ENCODE results near the gene RANBP10. TPM values are rescaled to one million over a fixed set of nuclear protein-coding genes. Genes with fewer than 3 reads are reported as not detected.

Gene RANBP10
- total and polyA plus RNA-seq, 2 donors (not counting 3 experiments of a cell fraction or from before 2014, with no cell fraction given), result 25.6 to 28.8 TPM

- Histone ChIP-seq H3K27me3 (ENCODE audit: control insufficient read depth in 2 of 2, insufficient read depth in 2 of 2, low read length in 2 of 2) (no peaks in the 10 kb centered on the region), H3K4me3 (replicated peaks in 1 of 3; ENCODE audit: insufficient read depth in 1 of 3, low read depth in 1 of 3, low read length in 3 of 3) (no peak overlapping the region), H3K9me3 (replicated peaks; ENCODE audit: control insufficient read depth, insufficient read depth, low read length) (no peaks in the 10 kb centered on the region), H3K4me1 (ENCODE audit: control insufficient read depth, extremely low read depth, insufficient read depth, low read length) (no peaks in the 10 kb centered on the region), H4K20me1 (replicated peaks; ENCODE audit: control insufficient read depth, extremely low read depth, insufficient read depth, low read length) (no peaks in the 10 kb centered on the region), H3K27ac (ENCODE audit: insufficient read depth, low read depth, low read length) (no peak overlapping the region), H3K4me2 (ENCODE audit: insufficient read depth, low read length) (no peak overlapping the region), H3K9me1 (replicated peaks; ENCODE audit: control insufficient read depth, extremely low read depth, insufficient read depth, low read length) (no peaks in the 10 kb centered on the region), H2AFZ (ENCODE audit: low read depth, low read length) (no peak overlapping the region), H3K9ac (replicated peaks; ENCODE audit: extremely low read depth, insufficient read depth, low read length) (no peak overlapping the region), H3K79me2 (ENCODE audit: control insufficient read depth, insufficient read depth, low read length) (no peaks in the 10 kb centered on the region), H3K36me3 (ENCODE audit: control insufficient read depth in 2 of 2, extremely low read depth in 1 of 2, insufficient read depth in 2 of 2, low read length in 2 of 2) (no peaks in the 10 kb centered on the region)
- CTCF ChIA-PET, result interaction anchor here (0.5 to 3.6 kb wide), 8 partner anchors 12 to 294 kb away, joined by 3 to 64 read pairs (median 29); no protein-coding TSS in a partner anchor
- TF ChIP-seq FOS (IDR thresholded peaks at IDR 0.05; ENCODE audit: borderline replicate concordance, insufficient read depth, low read length) (no peak), POLR2AphosphoS5 (IDR thresholded peaks at IDR 0.05; ENCODE audit: insufficient read depth, low read depth, low read length) (no peak), JUN (IDR thresholded peaks at IDR 0.05; ENCODE audit: borderline replicate concordance, insufficient read depth, insufficient read length, low read depth) (no peak), GATA2 (IDR thresholded peaks at IDR 0.05; ENCODE audit: insufficient read depth, insufficient read length, low read depth, low read length) (no peak), POLR2A (IDR thresholded peaks at IDR 0.05; ENCODE audit: low read depth, low read length) (no peak), MYC (IDR thresholded peaks at IDR 0.05; ENCODE audit: low read depth, low read length) (no peak), EZH2 (IDR thresholded peaks at IDR 0.05; ENCODE audit: borderline replicate concordance, low read depth, low read length, severe bottlenecking) (no peak)
- TF ChIP-seq, protein P1, sequence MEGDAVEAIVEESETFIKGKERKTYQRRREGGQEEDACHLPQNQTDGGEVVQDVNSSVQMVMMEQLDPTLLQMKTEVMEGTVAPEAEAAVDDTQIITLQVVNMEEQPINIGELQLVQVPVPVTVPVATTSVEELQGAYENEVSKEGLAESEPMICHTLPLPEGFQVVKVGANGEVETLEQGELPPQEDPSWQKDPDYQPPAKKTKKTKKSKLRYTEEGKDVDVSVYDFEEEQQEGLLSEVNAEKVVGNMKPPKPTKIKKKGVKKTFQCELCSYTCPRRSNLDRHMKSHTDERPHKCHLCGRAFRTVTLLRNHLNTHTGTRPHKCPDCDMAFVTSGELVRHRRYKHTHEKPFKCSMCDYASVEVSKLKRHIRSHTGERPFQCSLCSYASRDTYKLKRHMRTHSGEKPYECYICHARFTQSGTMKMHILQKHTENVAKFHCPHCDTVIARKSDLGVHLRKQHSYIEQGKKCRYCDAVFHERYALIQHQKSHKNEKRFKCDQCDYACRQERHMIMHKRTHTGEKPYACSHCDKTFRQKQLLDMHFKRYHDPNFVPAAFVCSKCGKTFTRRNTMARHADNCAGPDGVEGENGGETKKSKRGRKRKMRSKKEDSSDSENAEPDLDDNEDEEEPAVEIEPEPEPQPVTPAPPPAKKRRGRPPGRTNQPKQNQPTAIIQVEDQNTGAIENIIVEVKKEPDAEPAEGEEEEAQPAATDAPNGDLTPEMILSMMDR (IDR thresholded peaks at IDR 0.05; ENCODE audit: extremely low read depth in 1 of 2, insufficient read depth in 1 of 2, low read depth in 1 of 2, low read length in 2 of 2), result no peak
- TF ChIP-seq, protein P2, sequence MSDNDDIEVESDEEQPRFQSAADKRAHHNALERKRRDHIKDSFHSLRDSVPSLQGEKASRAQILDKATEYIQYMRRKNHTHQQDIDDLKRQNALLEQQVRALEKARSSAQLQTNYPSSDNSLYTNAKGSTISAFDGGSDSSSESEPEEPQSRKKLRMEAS (IDR thresholded peaks at IDR 0.05; ENCODE audit: insufficient read depth, insufficient read length), result no peak
- BruUV-seq (replicated peaks), result no TSS peak
- FAIRE-seq (no peak), DNase-seq (ENCODE audit: low read depth, low spot score) (no peak)
- intact Hi-C loops (cut with micrococcal nuclease), result no loop called here
- dilution Hi-C loops (cut with MboI; ENCODE audit: extremely low pct_ligation_motif_present, low sequenced_read_pairs), result no loop called here
- POLR2A ChIA-PET, result no interaction called here
Observed at GRCh38 chr16:67814567-67814966, 8.2 kb upstream of the RANBP10 start.

Data from endothelial cell of umbilical vein (primary cell).